ENCODE results near the gene CASP3. TPM values are rescaled to one million over a fixed set of nuclear protein-coding genes. Genes with fewer than 3 reads are reported as not detected.

Gene CASP3
- total and polyA plus RNA-seq, 9 of the 15 experiments (the other 6 are each of a cell fraction or from before 2014, with no cell fraction given) = 17.6 to 40.1 (median 31.8) TPM

DNA sequence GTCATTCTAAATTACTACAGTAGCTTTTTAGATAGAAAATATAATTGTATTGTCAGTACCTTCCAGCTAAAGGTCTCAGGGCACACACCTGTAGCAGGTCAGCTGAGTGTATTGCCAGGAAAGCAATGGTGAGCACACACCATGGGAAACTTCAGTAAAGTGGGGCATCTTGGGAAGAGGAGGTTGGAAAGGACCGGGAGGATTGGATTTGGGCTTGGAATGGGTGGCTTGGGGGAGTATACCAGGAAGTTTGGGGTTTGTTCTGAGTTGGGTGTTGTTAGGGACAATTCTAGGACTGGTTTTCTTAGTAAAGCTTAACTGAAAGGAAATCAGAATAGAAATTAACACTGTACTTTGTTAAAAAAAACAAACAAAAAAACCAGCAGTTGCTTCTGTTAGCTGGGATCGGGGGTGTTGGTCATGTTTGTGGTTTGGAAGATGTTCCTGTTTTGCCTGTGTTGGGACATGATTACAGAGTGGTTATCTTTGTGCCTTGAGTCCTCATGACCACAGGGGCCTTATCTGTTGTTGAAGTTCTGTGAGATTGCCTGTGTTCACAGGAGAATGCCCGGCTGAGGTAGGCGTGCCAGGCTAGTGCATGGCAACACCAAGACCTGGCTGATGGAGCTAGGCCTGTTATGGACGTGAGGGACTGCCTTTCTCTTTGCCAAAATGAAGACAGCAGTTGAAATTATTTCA lies 35.4 kb upstream of the CASP3 start (continued):
- TF ChIP-seq, protein P1, sequence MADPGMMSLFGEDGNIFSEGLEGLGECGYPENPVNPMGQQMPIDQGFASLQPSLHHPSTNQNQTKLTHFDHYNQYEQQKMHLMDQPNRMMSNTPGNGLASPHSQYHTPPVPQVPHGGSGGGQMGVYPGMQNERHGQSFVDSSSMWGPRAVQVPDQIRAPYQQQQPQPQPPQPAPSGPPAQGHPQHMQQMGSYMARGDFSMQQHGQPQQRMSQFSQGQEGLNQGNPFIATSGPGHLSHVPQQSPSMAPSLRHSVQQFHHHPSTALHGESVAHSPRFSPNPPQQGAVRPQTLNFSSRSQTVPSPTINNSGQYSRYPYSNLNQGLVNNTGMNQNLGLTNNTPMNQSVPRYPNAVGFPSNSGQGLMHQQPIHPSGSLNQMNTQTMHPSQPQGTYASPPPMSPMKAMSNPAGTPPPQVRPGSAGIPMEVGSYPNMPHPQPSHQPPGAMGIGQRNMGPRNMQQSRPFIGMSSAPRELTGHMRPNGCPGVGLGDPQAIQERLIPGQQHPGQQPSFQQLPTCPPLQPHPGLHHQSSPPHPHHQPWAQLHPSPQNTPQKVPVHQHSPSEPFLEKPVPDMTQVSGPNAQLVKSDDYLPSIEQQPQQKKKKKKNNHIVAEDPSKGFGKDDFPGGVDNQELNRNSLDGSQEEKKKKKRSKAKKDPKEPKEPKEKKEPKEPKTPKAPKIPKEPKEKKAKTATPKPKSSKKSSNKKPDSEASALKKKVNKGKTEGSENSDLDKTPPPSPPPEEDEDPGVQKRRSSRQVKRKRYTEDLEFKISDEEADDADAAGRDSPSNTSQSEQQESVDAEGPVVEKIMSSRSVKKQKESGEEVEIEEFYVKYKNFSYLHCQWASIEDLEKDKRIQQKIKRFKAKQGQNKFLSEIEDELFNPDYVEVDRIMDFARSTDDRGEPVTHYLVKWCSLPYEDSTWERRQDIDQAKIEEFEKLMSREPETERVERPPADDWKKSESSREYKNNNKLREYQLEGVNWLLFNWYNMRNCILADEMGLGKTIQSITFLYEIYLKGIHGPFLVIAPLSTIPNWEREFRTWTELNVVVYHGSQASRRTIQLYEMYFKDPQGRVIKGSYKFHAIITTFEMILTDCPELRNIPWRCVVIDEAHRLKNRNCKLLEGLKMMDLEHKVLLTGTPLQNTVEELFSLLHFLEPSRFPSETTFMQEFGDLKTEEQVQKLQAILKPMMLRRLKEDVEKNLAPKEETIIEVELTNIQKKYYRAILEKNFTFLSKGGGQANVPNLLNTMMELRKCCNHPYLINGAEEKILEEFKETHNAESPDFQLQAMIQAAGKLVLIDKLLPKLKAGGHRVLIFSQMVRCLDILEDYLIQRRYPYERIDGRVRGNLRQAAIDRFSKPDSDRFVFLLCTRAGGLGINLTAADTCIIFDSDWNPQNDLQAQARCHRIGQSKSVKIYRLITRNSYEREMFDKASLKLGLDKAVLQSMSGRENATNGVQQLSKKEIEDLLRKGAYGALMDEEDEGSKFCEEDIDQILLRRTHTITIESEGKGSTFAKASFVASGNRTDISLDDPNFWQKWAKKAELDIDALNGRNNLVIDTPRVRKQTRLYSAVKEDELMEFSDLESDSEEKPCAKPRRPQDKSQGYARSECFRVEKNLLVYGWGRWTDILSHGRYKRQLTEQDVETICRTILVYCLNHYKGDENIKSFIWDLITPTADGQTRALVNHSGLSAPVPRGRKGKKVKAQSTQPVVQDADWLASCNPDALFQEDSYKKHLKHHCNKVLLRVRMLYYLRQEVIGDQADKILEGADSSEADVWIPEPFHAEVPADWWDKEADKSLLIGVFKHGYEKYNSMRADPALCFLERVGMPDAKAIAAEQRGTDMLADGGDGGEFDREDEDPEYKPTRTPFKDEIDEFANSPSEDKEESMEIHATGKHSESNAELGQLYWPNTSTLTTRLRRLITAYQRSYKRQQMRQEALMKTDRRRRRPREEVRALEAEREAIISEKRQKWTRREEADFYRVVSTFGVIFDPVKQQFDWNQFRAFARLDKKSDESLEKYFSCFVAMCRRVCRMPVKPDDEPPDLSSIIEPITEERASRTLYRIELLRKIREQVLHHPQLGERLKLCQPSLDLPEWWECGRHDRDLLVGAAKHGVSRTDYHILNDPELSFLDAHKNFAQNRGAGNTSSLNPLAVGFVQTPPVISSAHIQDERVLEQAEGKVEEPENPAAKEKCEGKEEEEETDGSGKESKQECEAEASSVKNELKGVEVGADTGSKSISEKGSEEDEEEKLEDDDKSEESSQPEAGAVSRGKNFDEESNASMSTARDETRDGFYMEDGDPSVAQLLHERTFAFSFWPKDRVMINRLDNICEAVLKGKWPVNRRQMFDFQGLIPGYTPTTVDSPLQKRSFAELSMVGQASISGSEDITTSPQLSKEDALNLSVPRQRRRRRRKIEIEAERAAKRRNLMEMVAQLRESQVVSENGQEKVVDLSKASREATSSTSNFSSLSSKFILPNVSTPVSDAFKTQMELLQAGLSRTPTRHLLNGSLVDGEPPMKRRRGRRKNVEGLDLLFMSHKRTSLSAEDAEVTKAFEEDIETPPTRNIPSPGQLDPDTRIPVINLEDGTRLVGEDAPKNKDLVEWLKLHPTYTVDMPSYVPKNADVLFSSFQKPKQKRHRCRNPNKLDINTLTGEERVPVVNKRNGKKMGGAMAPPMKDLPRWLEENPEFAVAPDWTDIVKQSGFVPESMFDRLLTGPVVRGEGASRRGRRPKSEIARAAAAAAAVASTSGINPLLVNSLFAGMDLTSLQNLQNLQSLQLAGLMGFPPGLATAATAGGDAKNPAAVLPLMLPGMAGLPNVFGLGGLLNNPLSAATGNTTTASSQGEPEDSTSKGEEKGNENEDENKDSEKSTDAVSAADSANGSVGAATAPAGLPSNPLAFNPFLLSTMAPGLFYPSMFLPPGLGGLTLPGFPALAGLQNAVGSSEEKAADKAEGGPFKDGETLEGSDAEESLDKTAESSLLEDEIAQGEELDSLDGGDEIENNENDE (IDR thresholded peaks at IDR 0.05; ENCODE audit: low read depth, low read length) = no peak
- no peak for TF ChIP-seq POLR2B (IDR thresholded peaks at IDR 0.05; ENCODE audit: low read depth, partially characterized antibody)
- no peak for TF ChIP-seq ZNF507 (tag; conservative IDR thresholded peaks at IDR 0.05)
- peak; percentile 77; the same call in 1 of the 2 replicates for TF ChIP-seq HNRNPL (IDR thresholded peaks at IDR 0.05; ENCODE audit: low read depth, low read length)
- TF ChIP-seq, protein P2, sequence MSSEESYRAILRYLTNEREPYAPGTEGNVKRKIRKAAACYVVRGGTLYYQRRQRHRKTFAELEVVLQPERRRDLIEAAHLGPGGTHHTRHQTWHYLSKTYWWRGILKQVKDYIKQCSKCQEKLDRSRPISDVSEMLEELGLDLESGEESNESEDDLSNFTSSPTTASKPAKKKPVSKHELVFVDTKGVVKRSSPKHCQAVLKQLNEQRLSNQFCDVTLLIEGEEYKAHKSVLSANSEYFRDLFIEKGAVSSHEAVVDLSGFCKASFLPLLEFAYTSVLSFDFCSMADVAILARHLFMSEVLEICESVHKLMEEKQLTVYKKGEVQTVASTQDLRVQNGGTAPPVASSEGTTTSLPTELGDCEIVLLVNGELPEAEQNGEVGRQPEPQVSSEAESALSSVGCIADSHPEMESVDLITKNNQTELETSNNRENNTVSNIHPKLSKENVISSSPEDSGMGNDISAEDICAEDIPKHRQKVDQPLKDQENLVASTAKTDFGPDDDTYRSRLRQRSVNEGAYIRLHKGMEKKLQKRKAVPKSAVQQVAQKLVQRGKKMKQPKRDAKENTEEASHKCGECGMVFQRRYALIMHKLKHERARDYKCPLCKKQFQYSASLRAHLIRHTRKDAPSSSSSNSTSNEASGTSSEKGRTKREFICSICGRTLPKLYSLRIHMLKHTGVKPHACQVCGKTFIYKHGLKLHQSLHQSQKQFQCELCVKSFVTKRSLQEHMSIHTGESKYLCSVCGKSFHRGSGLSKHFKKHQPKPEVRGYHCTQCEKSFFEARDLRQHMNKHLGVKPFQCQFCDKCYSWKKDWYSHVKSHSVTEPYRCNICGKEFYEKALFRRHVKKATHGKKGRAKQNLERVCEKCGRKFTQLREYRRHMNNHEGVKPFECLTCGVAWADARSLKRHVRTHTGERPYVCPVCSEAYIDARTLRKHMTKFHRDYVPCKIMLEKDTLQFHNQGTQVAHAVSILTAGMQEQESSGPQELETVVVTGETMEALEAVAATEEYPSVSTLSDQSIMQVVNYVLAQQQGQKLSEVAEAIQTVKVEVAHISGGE (CRISPR knock-in tag; IDR thresholded peaks at IDR 0.05) = peak in 1 of 3 experiments; percentile 75; a peak in 1 of 6 replicates
- no peak for TF ChIP-seq MEIS2 (IDR thresholded peaks at IDR 0.05; ENCODE audit: partially characterized antibody)
- TF ChIP-seq, protein P3, sequence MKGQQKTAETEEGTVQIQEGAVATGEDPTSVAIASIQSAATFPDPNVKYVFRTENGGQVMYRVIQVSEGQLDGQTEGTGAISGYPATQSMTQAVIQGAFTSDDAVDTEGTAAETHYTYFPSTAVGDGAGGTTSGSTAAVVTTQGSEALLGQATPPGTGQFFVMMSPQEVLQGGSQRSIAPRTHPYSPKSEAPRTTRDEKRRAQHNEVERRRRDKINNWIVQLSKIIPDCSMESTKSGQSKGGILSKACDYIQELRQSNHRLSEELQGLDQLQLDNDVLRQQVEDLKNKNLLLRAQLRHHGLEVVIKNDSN (CRISPR knock-in tag; IDR thresholded peaks at IDR 0.05) = no peak
- TF ChIP-seq, protein P4, sequence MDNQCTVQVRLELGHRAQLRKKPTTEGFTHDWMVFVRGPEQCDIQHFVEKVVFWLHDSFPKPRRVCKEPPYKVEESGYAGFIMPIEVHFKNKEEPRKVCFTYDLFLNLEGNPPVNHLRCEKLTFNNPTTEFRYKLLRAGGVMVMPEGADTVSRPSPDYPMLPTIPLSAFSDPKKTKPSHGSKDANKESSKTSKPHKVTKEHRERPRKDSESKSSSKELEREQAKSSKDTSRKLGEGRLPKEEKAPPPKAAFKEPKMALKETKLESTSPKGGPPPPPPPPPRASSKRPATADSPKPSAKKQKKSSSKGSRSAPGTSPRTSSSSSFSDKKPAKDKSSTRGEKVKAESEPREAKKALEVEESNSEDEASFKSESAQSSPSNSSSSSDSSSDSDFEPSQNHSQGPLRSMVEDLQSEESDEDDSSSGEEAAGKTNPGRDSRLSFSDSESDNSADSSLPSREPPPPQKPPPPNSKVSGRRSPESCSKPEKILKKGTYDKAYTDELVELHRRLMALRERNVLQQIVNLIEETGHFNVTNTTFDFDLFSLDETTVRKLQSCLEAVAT (IDR thresholded peaks at IDR 0.05) = peak in 1 of 2 experiments; percentile 99; a peak in 2 of 4 replicates
